ENCODE measurements around the gene PACRG. TPM values are rescaled to one million over a fixed set of nuclear protein-coding genes. Genes with fewer than 3 reads are reported as not detected.

PACRG gene
- total and polyA plus RNA-seq, 2 of the 13 experiments (the other 11 are each of a cell fraction or from before 2014, with no cell fraction given): 0.13 TPM; not detected in 1

GRCh38 chr6:163231356-163232014, 503.7 kb downstream of the PACRG start:
- ChIA-PET POLR2A (no interaction called here), CTCF (ENCODE audit: low intra/inter-chr PET ratio, low total read pairs) (no interaction called here)
- BruUV-seq (replicated peaks): no TSS peak
- no peak overlapping the region for H2AFZ ChIP-seq (ENCODE audit: low read length)
- FAIRE-seq (no peak), ATAC-seq (no peak; the same call in 2 of the 3 replicates), DNase-seq (ENCODE audit: low spot score) (no peak)
- H3K27me3 ChIP-seq (ENCODE audit: control insufficient read depth in 1 of 2, insufficient read depth in 2 of 2, low read length in 2 of 2): peaks cover 1 to 18% of the 10 kb centered on the region in 2 experiments; a peak in 2 of 5 replicates
- intact Hi-C loops (cut with micrococcal nuclease; ENCODE audit: unreplicated experiment) (no loop called here), in situ Hi-C loops (cut with HindIII; ENCODE audit: extremely low pct_ligation_motif_present, low pct_unique_long_range_greater_than_20kb) (no loop called here)
- H3K79me2 ChIP-seq (ENCODE audit: insufficient read depth, low read length): no peaks in the 10 kb centered on the region
- no peak overlapping the region for H3K9ac ChIP-seq (ENCODE audit: insufficient read depth, low read depth, low read length)
- H3K4me2 ChIP-seq (ENCODE audit: low read depth, low read length): no peak overlapping the region
- no peak overlapping the region for H3K4me3 ChIP-seq (replicated peaks in 1 of 3; ENCODE audit: insufficient read depth in 1 of 3, low read depth in 2 of 3, low read length in 3 of 3)
- no peaks in the 10 kb centered on the region for H3K4me1 ChIP-seq (ENCODE audit: insufficient read depth, low read length)
- H3K9me3 ChIP-seq (ENCODE audit: low read length): no peaks in the 10 kb centered on the region
- 19% methylated on average over 9 of the region's 10 CpGs for WGBS (ENCODE audit: low lambda C conversion rate)
- TF ChIP-seq SAFB2 (CRISPR knock-in tag; IDR thresholded peaks at IDR 0.05; ENCODE audit: borderline replicate concordance, low read depth): no peak
- TF ChIP-seq DRAP1 (CRISPR knock-in tag; IDR thresholded peaks at IDR 0.05): no peak
- peak; percentile 93 for TF ChIP-seq MAFF (IDR thresholded peaks at IDR 0.05; ENCODE audit: low read depth, low read length)
- TF ChIP-seq MAFK (conservative IDR thresholded peaks at IDR 0.05 in 1 of 2, IDR thresholded peaks at IDR 0.05 in 1 of 2; ENCODE audit: low read length in 2 of 2): peak; percentile 91 to 93
- TF ChIP-seq HOXA7 (CRISPR knock-in tag; IDR thresholded peaks at IDR 0.05): no peak
- TF ChIP-seq ATAD3A (CRISPR knock-in tag; IDR thresholded peaks at IDR 0.05): no peak
- TF ChIP-seq PHF21A (CRISPR knock-in tag; IDR thresholded peaks at IDR 0.05): no peak
- no peak for TF ChIP-seq EED (CRISPR knock-in tag; IDR thresholded peaks at IDR 0.05)
- no peak overlapping the region for H3K27ac ChIP-seq (ENCODE audit: extremely low read length, insufficient read depth, low read length)
- no peaks in the 10 kb centered on the region for H3K36me3 ChIP-seq (replicated peaks in 1 of 2; ENCODE audit: control insufficient read depth in 1 of 2, insufficient read depth in 2 of 2, low read length in 2 of 2)
- H4K20me1 ChIP-seq (ENCODE audit: insufficient read depth, low read length): no peaks in the 10 kb centered on the region

GRCh38 chr6:163232015-163232523, 504.3 kb downstream of the PACRG start:
- no peak for FAIRE-seq
- Histone ChIP-seq H3K4me1 (ENCODE audit: insufficient read depth, low read length) (no peaks in the 10 kb centered on the region), H3K9me3 (ENCODE audit: low read length) (no peaks in the 10 kb centered on the region), H3K9ac (ENCODE audit: insufficient read depth, low read depth, low read length) (no peak overlapping the region), H3K27ac (ENCODE audit: extremely low read length, insufficient read depth, low read length) (no peak overlapping the region), H3K36me3 (replicated peaks in 1 of 2; ENCODE audit: control insufficient read depth in 1 of 2, insufficient read depth in 2 of 2, low read length in 2 of 2) (no peaks in the 10 kb centered on the region), H2AFZ (ENCODE audit: low read length) (no peak overlapping the region), H3K27me3 (ENCODE audit: control insufficient read depth in 1 of 2, insufficient read depth in 2 of 2, low read length in 2 of 2) (peaks cover 1 to 18% of the 10 kb centered on the region in 2 experiments; a peak in 2 of 5 replicates), H3K4me2 (ENCODE audit: low read depth, low read length) (no peak overlapping the region), H3K4me3 (replicated peaks in 1 of 3; ENCODE audit: insufficient read depth in 1 of 3, low read depth in 2 of 3, low read length in 3 of 3) (no peak overlapping the region), H4K20me1 (ENCODE audit: insufficient read depth, low read length) (no peaks in the 10 kb centered on the region), H3K79me2 (ENCODE audit: insufficient read depth, low read length) (no peaks in the 10 kb centered on the region)
- in situ Hi-C loops (cut with HindIII; ENCODE audit: extremely low pct_ligation_motif_present, low pct_unique_long_range_greater_than_20kb) (no loop called here), intact Hi-C loops (cut with micrococcal nuclease; ENCODE audit: unreplicated experiment) (no loop called here)
- no peak for DNase-seq (ENCODE audit: low spot score)
- BruUV-seq (replicated peaks): no TSS peak
- ChIA-PET CTCF (ENCODE audit: low intra/inter-chr PET ratio, low total read pairs) (no interaction called here), POLR2A (no interaction called here)
- WGBS (ENCODE audit: low lambda C conversion rate): 54% methylated on average over 7 of the region's 7 CpGs
- no peak for TF ChIP-seq HNRNPLL (IDR thresholded peaks at IDR 0.05; ENCODE audit: low read depth, low read length, poor library complexity, severe bottlenecking)
- no peak for TF ChIP-seq ZNF20 (CRISPR knock-in tag; IDR thresholded peaks at IDR 0.05)
- TF ChIP-seq KDM5A (IDR thresholded peaks at IDR 0.05; ENCODE audit: borderline replicate concordance, low read length): no peak
- no peak for TF ChIP-seq FOXO4 (CRISPR knock-in tag; conservative IDR thresholded peaks at IDR 0.05)
- TF ChIP-seq BRD4 (CRISPR knock-in tag; IDR thresholded peaks at IDR 0.05): no peak
- no peak for TF ChIP-seq THAP11 (CRISPR knock-in tag; IDR thresholded peaks at IDR 0.05)
- TF ChIP-seq ZNF788 (CRISPR knock-in tag; IDR thresholded peaks at IDR 0.05; ENCODE audit: borderline replicate concordance): no peak
- no peak for TF ChIP-seq ZNF431 (CRISPR knock-in tag; IDR thresholded peaks at IDR 0.05; ENCODE audit: borderline replicate concordance, low read depth)
- no peak for ATAC-seq
